HL-60/S4 treated with retinoic acid at 250 ng/mL for 4 days and 3 days (cell line): ENCODE data around the gene ACTRT3.
"Not testable (repeated sequence)": the region's sequence is repeated elsewhere in the genome, so short reads cannot be mapped to it uniquely, and the experiment has no call there.

ENCODE experiments used
- in situ Hi-C: fragments of 300-500 bp; cut with MboI; formaldehyde crosslinking; loops from 2 replicates; pipeline ENCODE4 v1.7.0; 2022; ENCODE audit warnings: low sequenced_read_pairs

Gene ACTRT3

DNA sequence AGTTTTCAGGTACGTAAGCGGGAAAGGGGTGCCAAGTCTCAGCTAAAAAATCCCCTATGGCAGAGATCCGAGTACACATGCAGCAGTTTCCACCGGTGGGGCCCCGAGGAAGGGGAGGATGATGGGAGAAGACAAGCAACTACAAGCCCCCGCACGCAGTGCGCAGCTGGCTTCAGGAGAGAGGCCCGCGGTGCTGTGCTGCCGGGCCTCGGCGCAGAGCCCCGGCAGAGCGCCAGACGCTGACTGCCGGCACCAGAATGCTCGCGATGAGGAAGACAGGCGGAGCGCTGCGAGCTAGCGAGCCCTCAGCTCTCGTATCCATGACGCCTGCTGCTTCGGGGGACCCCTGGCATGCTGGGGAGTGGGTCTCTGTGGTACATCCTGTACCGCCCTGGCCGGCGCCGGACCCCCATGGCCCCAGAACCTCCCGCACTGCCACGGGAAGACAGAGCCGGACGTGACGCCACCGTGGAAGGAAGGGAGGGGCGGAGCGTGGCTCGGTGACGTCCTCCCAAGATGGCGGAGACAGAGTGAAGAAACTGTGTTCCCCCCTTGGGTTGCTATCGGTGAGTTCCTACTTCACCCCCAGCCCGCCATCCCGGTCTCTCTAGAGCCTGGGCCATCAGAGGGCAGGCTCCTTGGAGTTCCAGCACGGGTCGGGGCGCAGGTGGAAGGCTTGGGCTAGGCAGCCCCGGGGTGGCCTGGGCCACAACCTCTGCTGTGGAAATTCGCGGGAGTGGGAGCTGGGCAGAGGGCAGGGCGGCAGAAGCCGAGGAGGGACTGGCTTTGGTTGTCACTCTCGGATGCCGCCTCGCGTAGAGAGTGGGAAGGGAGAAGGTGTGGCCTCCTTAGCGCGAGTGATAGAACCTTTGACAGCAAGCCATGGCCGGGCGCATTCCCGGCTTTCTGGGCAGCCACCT is 3.8 kb upstream of the ACTRT3 start, which contains the start of gene MYNN:
TSS of gene MYNN (plus strand) at position 500 of the 920 bp plus-strand sequence. CDS start 900 bp downstream, outside the sequence.
- in situ Hi-C loops, result no loop called here

DNA sequence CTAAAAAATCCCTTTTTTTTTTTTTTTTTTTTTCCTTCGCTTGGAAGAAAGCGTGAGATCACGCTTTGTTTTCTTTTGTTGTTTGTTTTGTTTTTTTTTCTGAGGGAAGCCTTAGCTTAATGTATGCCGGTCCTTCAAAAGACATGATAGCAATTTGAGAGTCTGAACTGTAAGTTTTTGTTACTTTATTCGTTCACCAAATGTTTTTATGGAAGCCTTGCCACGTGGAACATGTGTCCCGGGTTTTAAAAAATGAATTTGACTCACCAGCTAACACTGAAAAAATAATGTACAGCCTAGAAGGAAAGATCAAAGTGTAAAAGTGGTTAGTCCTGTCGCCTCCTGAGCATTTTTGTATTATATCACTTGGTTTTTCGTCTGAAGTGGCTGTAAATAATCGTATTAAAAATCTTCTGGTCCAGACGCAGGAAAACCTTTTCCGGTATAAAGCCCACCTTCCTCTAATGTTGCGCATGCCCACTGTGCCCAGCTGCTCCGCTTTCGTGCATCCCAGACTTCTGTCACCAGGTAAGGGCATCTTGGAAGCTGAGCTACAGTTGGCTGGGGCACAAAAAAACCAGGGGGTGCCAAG is 3.0 kb upstream of the ACTRT3 start:
- in situ Hi-C loops, result no loop called here

DNA sequence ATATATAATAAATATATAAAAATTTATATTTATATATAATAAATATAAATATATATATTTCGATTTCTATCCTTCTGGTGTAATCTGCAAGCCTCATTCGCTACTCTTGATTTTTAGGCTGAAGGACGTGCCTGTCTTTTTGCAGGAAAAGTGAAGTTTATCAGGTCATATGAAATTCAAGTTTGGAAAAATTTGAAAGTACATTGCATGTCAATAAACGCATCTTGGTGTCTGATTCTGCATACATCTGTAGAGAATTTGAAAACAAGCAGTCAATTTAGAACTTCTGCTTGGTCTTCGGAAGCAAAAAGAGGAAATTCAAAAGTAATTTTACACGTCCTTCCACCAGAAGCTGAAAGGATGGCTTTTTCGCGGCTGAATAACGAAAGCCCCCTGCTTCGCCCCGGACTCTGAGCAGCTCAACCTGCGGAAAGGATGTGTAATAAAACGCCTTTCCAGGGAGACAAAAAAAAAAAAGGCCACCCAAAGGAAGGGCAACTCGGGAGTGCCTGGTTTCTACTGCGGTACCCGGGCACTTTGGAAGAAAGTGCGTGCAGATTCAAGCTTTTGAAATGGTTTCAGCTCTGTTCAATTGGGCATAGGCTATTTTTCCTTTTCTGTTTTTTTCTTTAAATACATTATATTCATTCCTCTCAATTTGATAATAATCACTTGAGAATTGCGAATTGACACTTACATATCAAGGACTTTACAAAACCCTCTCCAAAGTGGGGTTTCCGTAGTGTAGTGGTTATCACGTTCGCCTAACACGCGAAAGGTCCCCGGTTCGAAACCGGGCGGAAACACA is 2.3 kb upstream of the ACTRT3 start:
- in situ Hi-C loops, result no loop called here

DNA sequence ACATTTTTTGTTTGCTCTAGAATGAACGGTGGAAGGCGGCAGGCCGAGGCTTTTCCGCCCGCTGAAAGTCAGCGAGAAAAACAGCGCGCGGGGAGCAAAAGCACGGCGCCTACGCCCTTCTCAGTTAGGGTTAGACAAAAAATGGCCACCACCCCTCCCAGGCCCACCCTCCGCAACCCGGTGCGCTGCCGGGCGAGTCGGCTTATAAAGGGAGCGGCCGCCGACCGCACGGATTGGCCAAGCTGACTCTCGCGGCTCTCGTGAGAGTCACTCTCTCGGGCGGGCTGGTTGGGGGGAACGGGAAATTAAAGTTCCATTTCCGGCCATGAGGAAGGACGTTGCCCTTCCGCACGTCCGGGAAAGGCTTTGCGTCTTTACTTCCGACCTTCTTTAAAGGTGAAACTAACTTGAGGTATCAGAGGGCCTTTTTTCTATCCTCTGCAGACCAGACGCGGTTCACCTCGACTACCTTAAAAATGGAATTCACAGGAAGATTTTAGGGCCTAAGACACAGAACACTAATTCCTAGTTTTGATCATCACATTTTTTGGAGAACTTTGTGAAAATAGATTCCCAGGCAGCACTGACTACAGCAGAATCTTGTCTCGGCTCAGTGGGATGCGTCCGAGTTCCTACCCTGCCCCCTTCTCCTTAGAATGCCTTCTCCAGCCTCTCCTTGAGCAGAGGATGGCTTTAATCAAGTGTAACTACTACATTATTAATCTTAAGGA is 4.3 kb downstream of the ACTRT3 start, which contains the start of gene TERC:
TSS of gene TERC (minus strand) at position 179 of the 731 bp plus-strand sequence.
- in situ Hi-C loops, result no loop called here

DNA sequence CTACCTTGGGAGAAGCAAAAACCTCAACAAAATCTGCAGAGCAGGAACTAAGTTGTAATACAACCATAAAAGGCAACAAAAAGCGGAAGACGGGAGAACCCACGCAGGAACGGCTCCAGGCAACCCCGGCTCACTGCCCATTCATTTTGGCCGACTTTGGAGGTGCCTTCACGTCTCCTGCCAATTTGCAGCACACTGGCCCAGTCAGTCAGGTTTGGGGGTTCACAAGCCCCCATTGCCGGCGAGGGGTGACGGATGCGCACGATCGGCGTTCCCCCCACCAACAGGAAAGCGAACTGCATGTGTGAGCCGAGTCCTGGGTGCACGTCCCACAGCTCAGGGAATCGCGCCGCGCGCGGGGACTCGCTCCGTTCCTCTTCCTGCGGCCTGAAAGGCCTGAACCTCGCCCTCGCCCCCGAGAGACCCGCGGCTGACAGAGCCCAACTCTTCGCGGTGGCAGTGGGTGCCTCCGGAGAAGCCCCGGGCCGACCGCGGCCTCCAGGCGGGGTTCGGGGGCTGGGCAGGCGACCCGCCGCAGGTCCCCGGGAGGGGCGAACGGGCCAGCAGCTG is 5.0 kb downstream of the ACTRT3 start:
- in situ Hi-C loops, result no loop called here

DNA sequence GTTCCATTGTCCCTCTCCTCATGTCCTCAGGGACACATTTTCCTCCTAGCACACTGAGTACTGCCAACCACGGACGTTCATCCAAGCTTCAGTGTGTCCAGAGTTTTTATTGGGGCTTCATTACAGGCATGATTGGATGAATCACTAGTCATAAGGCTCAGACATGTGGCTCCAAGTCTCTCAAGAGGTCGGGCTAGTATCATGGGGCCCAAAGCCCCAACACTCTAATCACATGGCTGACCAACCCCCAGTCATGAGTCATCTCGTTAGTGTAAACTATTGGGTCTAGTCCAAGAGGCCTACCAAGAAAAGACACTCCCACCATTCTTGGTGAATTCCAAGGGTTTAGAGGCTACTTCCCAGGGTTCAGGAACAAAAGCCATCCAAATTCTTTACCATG is 8.9 kb downstream of the ACTRT3 start:
- in situ Hi-C loops, result no loop called here

DNA sequence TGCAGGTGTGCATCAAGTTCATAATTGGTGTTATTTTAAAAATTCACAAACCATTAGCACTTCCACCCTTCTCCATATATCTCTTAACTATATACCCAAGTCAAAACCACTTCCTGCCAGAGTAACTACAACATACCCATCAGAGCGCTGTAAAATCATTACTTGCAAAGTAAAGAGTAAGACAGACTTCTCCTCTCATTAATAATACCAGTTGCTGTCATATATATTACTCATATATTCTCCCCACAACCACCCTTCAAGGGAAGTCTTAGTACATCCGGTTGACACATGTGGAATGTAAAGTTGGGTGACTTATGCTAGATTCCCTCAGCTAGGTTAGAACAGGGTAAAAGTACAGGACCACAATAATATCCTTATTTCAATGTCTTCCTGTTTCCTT is 10.1 kb downstream of the ACTRT3 start:
- in situ Hi-C loops, result no loop called here

DNA sequence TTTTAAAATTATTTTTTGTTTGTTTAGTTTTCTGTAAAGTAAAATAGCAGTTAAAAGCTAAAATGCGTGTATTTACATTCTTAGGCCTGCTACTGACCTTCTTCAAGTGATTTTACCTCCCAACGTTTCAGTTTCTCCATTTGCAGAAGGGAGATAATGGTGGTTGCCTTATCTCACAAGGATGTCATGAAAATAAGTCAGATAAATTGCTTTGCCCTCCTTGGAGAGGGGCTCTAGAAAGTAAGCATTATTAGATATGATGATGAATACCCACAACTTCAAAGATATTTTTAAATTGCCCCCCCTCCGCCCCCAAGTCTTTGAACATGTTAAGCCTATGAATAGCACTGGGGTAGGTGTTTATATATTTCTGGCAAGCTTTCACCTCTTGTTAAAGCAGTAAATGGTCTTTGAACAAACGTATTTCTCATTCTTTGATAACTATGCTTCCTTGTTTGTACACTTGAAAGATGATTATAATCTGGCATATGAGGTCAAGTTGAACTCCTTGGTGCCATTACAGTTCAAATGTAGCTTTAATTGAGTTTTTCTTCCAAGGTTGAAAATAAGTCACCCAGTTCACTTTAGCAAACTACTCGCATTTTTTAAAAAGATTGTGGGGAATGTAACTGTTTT is 10.9 kb downstream of the ACTRT3 start:
- in situ Hi-C loops, result no loop called here

DNA sequence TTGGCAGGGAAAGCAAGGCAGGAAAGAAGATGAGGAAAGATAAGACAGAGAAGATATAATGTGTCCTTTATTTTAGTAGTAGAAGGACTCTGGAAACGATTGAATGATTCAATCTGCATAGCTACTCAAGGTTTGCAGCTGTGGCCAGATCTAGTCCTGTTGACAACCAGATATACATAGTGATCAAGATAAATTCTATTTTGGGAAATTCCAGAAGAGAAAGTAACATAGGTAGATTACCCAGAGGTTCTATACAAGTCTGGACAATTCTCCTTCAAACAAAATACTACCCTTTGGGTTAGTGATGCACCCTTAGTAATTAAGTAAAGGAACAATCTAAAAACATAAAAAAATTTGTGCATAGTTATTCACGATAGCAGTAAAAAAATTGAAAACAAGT is 13.9 kb downstream of the ACTRT3 start:
- in situ Hi-C loops, result no loop called here

DNA sequence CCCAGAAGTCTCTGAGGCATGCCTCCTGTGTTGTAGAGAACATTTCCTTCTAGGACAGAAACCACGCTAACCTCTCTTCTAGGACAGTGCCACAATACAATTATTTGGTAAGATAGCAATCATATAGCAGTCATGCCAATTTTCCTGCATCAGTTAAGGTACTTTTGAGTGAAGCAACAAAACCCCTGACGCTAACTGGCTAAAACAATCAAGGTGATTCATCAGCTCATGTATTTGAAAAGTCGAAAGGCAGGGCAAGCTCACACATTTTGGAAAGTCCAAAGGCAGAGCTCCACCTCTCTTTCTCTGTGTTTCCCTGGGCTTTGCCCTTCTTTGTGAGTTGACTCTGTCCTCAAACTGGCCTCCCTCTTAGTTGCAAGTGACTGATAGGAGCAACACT is 14.7 kb downstream of the ACTRT3 start:
- in situ Hi-C loops, result no loop called here

DNA sequence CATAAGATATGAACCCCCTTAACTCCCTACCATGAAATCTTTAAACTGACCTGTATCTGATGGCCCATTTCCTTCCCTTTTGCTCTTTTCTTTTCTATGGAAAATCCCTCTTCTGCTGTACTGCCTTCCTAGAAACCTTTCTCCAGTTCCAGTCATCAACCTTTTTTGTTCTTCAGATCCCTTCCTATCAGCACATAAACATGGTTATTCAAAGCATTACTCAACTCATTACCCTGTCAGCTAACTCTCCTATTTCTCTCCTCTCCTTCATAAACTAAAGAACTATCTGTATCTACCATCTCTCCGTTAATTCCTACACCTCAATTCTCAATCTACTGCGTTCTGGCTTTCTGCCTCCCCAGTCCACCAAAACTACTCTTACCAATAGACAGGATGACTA is 17.5 kb downstream of the ACTRT3 start:
- in situ Hi-C loops, result no loop called here

DNA sequence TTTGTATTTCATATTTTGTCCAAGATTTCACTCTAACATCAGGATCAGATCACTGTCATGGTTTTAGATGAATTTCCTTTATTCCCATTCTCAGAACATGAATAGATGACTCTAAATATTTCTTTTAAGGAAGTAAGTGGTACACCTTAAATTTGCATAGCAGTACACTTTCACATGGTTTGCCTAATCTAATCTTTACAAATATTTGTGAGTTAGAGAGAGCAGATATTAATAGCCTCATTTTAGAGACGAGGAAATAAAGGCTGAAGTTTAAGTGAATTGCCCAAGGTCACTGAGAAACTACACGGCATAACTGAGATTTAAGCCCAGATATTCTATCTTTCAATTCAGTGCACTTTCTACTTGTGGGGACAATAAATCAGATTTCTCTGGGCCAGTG is 18.7 kb downstream of the ACTRT3 start:
- in situ Hi-C loops, result no loop called here

DNA sequence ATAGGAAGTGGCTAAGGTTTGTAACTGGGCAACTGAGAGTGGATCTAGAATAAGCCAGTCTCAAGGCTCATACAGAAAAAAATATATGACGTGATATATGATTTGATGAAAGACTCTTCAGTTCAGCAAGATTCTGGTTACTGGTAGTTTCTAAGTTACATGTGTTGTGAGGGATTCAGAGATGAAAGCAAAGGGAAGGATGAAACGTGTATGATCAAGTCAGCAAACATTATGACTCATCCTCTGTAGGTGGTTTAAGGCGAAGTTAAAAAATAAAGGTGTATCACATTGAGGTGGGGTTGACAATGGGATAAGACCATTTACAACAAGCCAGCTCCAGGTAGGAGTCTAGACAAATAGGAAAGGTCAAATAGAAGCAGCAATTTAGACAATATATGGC is 20.7 kb downstream of the ACTRT3 start:
- in situ Hi-C loops, result no loop called here

DNA sequence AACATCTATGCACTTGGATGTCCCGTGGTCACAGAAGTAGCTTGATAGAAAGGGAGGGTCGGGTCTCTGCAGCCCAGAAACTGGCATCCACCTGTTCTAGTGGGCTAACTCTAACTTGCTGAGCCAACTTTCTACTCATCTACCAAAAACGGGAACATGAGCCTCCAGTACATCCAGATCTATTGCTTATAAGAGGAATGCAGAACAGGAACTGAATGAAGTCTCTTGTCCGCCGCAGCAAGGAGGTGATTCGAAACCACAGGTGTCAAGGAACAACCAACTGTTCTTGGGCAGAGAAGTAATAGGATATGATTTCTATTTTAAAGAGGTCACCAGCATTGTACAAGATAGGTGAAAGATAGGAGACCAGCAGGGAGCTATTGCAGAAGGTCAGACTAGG is 22.4 kb downstream of the ACTRT3 start:
- in situ Hi-C loops, result no loop called here

DNA sequence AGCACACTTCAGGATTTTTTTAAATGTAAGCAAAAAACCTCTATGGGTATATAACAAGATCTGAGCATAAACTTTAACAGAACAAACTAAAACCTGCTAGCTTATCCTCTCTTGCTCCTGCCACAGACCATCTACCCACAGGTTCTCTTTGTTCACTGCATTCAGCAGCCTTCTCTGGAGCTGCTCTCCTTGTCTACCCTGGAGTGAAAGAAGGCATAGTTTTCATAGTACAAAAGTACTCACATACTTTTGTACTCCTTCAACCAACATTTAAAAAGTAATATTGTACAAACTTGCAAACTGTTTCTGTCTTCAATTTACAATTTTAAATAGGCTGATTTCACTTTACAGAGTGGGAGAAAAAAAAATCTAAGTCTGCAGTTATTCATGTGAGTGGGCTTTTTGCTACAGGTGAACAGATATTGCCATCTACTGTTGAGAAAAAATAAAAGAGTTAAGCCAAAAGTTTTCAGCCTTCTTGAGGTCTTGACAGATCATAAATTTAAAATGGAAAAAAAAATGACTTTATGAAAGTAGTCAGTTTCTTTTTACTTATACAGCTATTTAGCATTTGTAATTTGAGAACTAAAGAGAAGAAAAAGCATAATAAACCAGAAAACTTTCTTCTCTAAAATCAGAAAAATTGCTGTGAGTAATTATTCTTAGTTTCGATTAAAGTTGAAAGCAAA is 24.9 kb downstream of the ACTRT3 start:
- in situ Hi-C loops, result no loop called here

DNA sequence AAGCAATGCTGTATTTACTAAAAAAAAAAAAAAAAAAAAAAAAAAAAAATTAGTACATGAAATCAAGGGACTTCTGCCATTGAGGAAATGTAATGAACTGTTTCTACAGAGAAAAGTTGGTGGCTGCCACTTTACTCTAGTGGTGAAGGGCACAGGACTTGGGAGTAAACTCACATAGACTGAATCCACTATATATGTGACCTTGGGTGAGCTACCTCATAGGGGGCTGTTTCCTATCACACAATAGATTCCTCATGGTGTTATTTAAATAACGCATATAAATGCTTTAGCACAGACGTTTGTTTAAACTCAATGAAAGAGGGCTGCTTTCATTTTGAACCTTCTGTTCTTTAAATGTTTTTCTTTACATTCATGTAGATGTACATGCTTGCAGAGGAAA is 30.3 kb downstream of the ACTRT3 start:
- in situ Hi-C loops, result no loop called here

DNA sequence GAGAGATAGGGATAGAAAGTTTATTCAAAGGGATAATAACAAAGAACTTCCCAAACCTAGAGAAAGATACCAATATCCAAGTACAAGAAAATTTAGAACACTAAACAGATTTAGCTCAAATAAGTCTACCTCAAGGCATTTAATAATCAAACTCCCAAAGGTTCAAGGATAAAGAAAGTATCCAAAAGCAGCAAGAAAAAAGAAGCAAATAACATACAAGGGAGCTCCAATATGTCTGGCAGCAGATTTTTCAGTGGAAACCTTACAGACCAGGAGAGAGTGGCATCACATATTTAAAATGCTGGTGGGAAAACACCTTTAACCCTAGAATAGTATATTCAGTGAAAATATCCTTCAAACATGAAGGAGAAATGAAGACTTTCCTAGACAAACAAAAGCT is 37.5 kb downstream of the ACTRT3 start:
- in situ Hi-C loops, result not testable (repeated sequence)

DNA sequence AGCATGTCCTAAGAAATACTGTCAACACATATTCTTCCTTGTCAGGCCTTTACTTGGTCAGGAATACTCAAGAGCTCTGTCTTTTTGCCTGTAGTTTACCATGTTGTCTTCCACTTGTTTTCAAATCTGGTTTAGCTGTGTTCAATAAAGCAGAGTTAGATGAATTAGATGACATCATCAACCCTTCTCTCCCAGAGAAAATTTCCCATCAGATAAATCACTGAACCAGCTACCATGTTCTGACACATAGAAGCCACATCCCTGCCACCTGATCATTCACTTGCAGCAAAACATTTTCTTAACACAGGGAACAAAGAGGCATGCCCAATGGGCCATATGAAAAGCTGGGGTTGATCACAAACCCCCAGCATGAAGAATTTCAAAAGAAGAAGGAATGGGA is 46.6 kb downstream of the ACTRT3 start:
- in situ Hi-C loops, result no loop called here

DNA sequence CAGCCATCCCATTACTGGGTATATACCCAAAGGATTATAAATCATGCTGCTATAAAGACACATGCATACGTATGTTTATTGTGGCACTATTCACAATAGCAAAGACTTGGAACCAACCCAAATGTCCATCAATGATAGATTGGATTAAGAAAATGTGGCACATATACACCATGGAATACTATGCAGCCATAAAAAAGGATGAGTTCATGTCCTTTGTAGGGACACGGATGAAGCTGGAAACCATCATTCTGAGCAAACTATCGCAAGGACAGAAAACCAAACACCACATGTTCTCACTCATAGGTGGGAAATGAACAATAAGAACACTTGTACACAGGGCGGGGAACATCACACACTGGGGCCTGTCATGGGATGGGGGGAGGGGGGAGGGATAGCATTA is 50.9 kb downstream of the ACTRT3 start:
- in situ Hi-C loops, result not testable (repeated sequence)
